Stimulated activated naive B cell treated with anti-CD40 and anti-IgM and Interleukin-4, amounts not matched to agents 10 μg/mL and 1 μg/mL and 100 μg/mL, for 72 hours (primary cell): ENCODE measurements around the gene FZD7.

Experiments used
- ATAC-seq, 2 donors: fragments of 150-1000 bp; cut with Tn5 transposase; replicated peaks; 2 replicates each; pipeline ENCODE4 v1.10.0; 2021; ENCODE audit warnings: moderate library complexity in 1 of 2
- DNase-seq: peaks from one replicate; pipeline ENCODE4 v3.0.0; 2021
- H3K27ac Mint-ChIP-seq: one replicate; pipeline ENCODE4 v1.8.0; 2022; ENCODE audit warnings: mild to moderate bottlenecking, mixed read lengths
- H3K27me3 Mint-ChIP-seq, 2 donors: one replicate each; pipeline ENCODE4 v1.8.0; 2022; ENCODE audit warnings: mixed read lengths in 2 of 2
- H3K36me3 Mint-ChIP-seq, 2 donors: one replicate each; pipeline ENCODE4 v1.8.0; 2022; ENCODE audit warnings: mixed read lengths in 2 of 2, mild to moderate bottlenecking in 1 of 2
- H3K4me1 Mint-ChIP-seq, 2 donors: one replicate each; pipeline ENCODE4 v1.8.0; 2022; ENCODE audit warnings: mixed read lengths in 2 of 2, mild to moderate bottlenecking in 1 of 2
- H3K4me3 Mint-ChIP-seq, 2 donors: one replicate each; pipeline ENCODE4 v1.8.0; 2022; ENCODE audit warnings: mild to moderate bottlenecking in 2 of 2, mixed read lengths in 2 of 2, moderate library complexity in 1 of 2
- H3K9me3 Mint-ChIP-seq, 2 donors: one replicate each; pipeline ENCODE4 v1.8.0; 2022; ENCODE audit warnings: mixed read lengths in 2 of 2, mild to moderate bottlenecking in 1 of 2

The FZD7 gene

DNA sequence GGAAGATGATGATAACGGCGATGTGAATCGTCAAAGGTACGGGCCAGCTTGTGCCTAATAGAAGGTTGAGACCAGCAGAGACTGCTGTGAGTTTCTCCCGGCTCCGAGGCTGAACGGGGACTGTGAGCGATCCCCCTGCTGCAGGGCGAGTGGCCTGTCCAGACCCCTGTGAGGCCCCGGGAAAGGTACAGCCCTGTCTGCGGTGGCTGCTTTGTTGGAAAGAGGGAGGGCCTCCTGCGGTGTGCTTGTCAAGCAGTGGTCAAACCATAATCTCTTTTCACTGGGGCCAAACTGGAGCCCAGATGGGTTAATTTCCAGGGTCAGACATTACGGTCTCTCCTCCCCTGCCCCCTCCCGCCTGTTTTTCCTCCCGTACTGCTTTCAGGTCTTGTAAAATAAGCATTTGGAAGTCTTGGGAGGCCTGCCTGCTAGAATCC is 3.0 kb downstream of the FZD7 start:
- ATAC-seq, result no peak
- Mint-ChIP-seq H3K9me3 (no peaks in the 10 kb centered on the region), H3K4me3 (no peak overlapping the region), H3K27me3 (peaks cover 35 to 47% of the 10 kb centered on the region in 2 donors), H3K36me3 (no peaks in the 10 kb centered on the region), H3K4me1 (peaks cover 14% of the 10 kb centered on the region in 2 donors), H3K27ac (no peak overlapping the region)
- DNase-seq, result no peak

GRCh38 chr2:202037086-202037485 is 3.4 kb downstream of the FZD7 start:
- no peak for DNase-seq
- H3K27ac Mint-ChIP-seq, result no peak overlapping the region
- no peak overlapping the region for H3K4me3 Mint-ChIP-seq
- H3K36me3 Mint-ChIP-seq, result no peaks in the 10 kb centered on the region
- peaks cover 34 to 47% of the 10 kb centered on the region in 2 donors for H3K27me3 Mint-ChIP-seq
- H3K9me3 Mint-ChIP-seq, result no peaks in the 10 kb centered on the region
- H3K4me1 Mint-ChIP-seq, result peaks cover 12% of the 10 kb centered on the region in 2 donors
- no peak for ATAC-seq

DNA sequence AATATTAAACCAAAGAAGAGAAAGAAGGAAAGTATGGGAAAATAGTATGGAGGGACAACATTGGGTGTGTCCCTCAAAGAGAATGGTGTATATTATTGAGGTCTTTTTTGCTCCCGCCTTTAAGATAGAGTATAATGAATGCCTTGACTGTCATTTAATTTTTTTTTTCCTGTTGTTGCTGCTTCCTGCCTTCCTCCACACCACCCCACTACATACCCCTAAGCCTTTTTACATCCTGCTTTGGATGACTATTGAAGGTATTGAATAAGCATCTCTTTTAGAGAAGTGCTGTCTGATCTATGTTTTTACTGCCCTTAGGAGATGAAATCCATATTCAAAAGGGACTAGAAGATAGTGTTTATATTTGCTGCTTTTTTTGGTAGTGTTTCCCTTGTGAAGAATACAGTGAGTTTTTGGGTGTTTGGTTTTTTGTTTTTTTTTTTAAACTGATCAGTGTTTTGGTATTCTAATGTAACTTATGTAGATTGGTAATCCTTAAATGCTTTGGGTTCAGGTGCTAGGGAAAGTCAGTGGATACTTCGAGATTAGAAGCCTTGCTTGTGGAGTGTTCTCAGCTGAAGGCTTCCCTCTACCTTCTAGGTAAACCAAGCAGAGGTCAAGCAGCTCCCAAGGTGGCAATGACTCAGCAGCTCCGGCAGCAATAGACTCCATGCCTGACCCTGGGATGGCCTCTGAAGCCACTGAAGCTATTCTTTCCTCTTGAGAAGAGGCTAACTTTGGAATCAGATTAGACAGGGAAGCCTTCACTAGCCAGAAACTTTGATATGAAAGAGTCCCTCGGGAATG is 5.0 kb downstream of the FZD7 start:
- Mint-ChIP-seq H3K27me3 (peaks cover 27 to 34% of the 10 kb centered on the region in 2 donors), H3K27ac (no peak overlapping the region), H3K4me1 (peaks cover 0 to 4% of the 10 kb centered on the region in 2 donors), H3K36me3 (no peaks in the 10 kb centered on the region), H3K9me3 (no peaks in the 10 kb centered on the region), H3K4me3 (no peak overlapping the region)
- ATAC-seq, result no peak
- DNase-seq, result no peak

- peaks cover 30 to 34% of the 10 kb centered on the region in 2 donors for H3K27me3 Mint-ChIP-seq
- H3K36me3 Mint-ChIP-seq, result no peaks in the 10 kb centered on the region
- H3K9me3 Mint-ChIP-seq, result no peaks in the 10 kb centered on the region
- peaks cover 0 to 4% of the 10 kb centered on the region in 2 donors for H3K4me1 Mint-ChIP-seq
- ATAC-seq (no peak), DNase-seq (no peak)
- H3K27ac Mint-ChIP-seq, result no peak overlapping the region
- no peak overlapping the region for H3K4me3 Mint-ChIP-seq
Measured at GRCh38 chr2:202039278-202040078, 5.8 kb downstream of the FZD7 start.

GRCh38 chr2:202040079-202040844 is 6.6 kb downstream of the FZD7 start:
- no peaks in the 10 kb centered on the region for H3K36me3 Mint-ChIP-seq
- H3K9me3 Mint-ChIP-seq, result no peaks in the 10 kb centered on the region
- H3K4me1 Mint-ChIP-seq, result no peaks in the 10 kb centered on the region
- H3K27me3 Mint-ChIP-seq, result peaks cover 29 to 34% of the 10 kb centered on the region in 2 donors
- no peak overlapping the region for H3K4me3 Mint-ChIP-seq
- DNase-seq (no peak), ATAC-seq (no peak)
- no peak overlapping the region for H3K27ac Mint-ChIP-seq

DNA sequence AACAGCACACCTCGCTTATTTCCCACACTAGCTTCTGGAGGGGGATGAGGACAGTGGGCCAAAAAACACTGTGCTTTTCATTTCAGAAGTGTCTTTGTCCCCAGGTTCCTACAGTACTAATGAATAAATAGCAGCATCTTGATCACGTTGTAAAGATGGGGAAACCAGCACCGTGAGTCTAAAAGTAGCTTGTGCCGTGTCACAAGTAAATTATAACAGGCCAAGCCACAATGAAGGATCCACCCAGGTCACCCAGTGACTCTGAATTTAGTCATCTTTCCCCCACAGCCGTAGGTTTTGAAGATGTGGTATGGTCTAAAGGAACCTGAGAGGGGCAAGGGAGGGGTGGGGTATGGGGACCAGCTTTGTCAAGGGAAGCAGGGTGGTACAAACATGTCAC is 8.8 kb downstream of the FZD7 start:
- peaks cover 44 to 45% of the 10 kb centered on the region in 2 donors for H3K27me3 Mint-ChIP-seq
- H3K27ac Mint-ChIP-seq, result no peak overlapping the region
- H3K36me3 Mint-ChIP-seq, result no peaks in the 10 kb centered on the region
- no peak overlapping the region for H3K4me3 Mint-ChIP-seq
- no peaks in the 10 kb centered on the region for H3K9me3 Mint-ChIP-seq
- DNase-seq, result no peak
- ATAC-seq, result no peak
- no peaks in the 10 kb centered on the region for H3K4me1 Mint-ChIP-seq

- peaks cover 42 to 46% of the 10 kb centered on the region in 2 donors for H3K27me3 Mint-ChIP-seq
- DNase-seq, result no peak
- H3K9me3 Mint-ChIP-seq, result no peaks in the 10 kb centered on the region
Measured at GRCh38 chr2:202043475-202043874, 9.8 kb downstream of the FZD7 start.

DNA sequence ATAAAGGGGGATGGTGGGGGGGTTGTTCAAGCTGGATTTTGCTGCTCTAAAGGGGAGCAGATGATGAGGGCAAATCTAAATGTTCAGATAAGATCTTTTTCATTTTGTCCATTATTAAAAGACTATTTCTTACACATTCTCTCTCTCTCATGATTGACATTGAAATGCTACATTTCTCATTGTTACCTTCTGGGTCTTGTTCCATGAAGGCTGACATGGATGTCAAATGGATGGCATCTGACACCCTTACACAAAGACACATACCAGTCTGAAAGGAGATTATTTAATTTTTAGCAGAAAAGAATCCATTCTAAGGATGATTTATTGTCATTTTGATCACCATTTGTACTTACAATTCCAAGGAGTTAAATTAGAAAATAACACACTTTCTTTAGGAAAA is 11.1 kb downstream of the FZD7 start:
- DNase-seq (no peak), ATAC-seq (no peak)
- Mint-ChIP-seq H3K36me3 (no peaks in the 10 kb centered on the region), H3K27me3 (peaks cover 34 to 40% of the 10 kb centered on the region in 2 donors), H3K9me3 (no peaks in the 10 kb centered on the region), H3K4me3 (no peak overlapping the region), H3K4me1 (no peaks in the 10 kb centered on the region), H3K27ac (no peak overlapping the region)

More at GRCh38 chr2:202043475-202043874, 9.8 kb downstream of the FZD7 start:
- Mint-ChIP-seq H3K36me3 (no peaks in the 10 kb centered on the region), H3K4me3 (no peak overlapping the region), H3K27ac (no peak overlapping the region), H3K4me1 (no peaks in the 10 kb centered on the region)
- ATAC-seq, result no peak

- H3K36me3 Mint-ChIP-seq, result no peaks in the 10 kb centered on the region
- H3K4me3 Mint-ChIP-seq, result no peak overlapping the region
- ATAC-seq, result no peak
- no peaks in the 10 kb centered on the region for H3K9me3 Mint-ChIP-seq
- no peak overlapping the region for H3K27ac Mint-ChIP-seq
- peaks cover 19 to 34% of the 10 kb centered on the region in 2 donors for H3K27me3 Mint-ChIP-seq
- H3K4me1 Mint-ChIP-seq, result no peaks in the 10 kb centered on the region
- DNase-seq, result no peak
Measured at GRCh38 chr2:202046572-202046971, 12.9 kb downstream of the FZD7 start.

GRCh38 chr2:202049092-202049728 is 15.6 kb downstream of the FZD7 start:
- no peak overlapping the region for H3K4me3 Mint-ChIP-seq
- H3K9me3 Mint-ChIP-seq, result no peaks in the 10 kb centered on the region

DNA sequence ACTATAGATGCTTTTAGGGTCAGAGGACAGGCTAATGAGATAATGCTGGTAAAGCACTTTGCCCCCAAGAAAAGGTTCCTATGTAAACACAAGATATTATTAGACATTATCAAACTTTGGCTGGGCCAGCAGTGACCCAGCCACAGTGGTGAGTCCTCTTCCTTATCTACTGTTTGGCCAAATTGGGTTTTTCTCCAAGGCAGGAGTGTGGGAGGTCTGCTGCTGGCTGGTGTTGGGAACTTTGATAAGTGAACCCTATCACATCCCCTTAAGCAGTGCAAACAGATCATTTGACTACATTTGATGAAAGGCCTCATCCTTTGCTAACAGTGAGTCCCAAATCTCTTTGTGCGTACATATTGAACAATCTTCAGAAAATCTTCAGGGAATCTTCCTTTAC is 16.2 kb downstream of the FZD7 start:
- peaks cover 31 to 35% of the 10 kb centered on the region in 2 donors for H3K27me3 Mint-ChIP-seq
- DNase-seq (no peak), ATAC-seq (no peak)
- no peak overlapping the region for H3K4me3 Mint-ChIP-seq
- no peak overlapping the region for H3K27ac Mint-ChIP-seq
- H3K36me3 Mint-ChIP-seq, result no peaks in the 10 kb centered on the region
- no peaks in the 10 kb centered on the region for H3K9me3 Mint-ChIP-seq
- peaks cover 0 to 2% of the 10 kb centered on the region in 2 donors for H3K4me1 Mint-ChIP-seq

More at GRCh38 chr2:202049092-202049728, 15.6 kb downstream of the FZD7 start:
- Mint-ChIP-seq H3K4me1 (peaks cover 0 to 2% of the 10 kb centered on the region in 2 donors), H3K27me3 (peaks cover 27 to 38% of the 10 kb centered on the region in 2 donors), H3K27ac (no peak overlapping the region), H3K36me3 (no peaks in the 10 kb centered on the region)
- ATAC-seq, result no peak
- DNase-seq, result no peak

- no peak overlapping the region for H3K4me3 Mint-ChIP-seq
- peaks cover 0 to 2% of the 10 kb centered on the region in 2 donors for H3K4me1 Mint-ChIP-seq
- ATAC-seq (no peak), DNase-seq (no peak)
- no peaks in the 10 kb centered on the region for H3K9me3 Mint-ChIP-seq
- H3K27ac Mint-ChIP-seq, result no peak overlapping the region
- H3K36me3 Mint-ChIP-seq, result no peaks in the 10 kb centered on the region
- H3K27me3 Mint-ChIP-seq, result peaks cover 35 to 37% of the 10 kb centered on the region in 2 donors
Measured at GRCh38 chr2:202050652-202051051, 17.0 kb downstream of the FZD7 start.

- H3K9me3 Mint-ChIP-seq, result no peaks in the 10 kb centered on the region
- peaks cover 36 to 39% of the 10 kb centered on the region in 2 donors for H3K27me3 Mint-ChIP-seq
- no peak overlapping the region for H3K27ac Mint-ChIP-seq
- no peak for DNase-seq
- H3K4me3 Mint-ChIP-seq, result no peak overlapping the region
- H3K36me3 Mint-ChIP-seq, result no peaks in the 10 kb centered on the region
- peaks cover 0 to 2% of the 10 kb centered on the region in 2 donors for H3K4me1 Mint-ChIP-seq
- no peak for ATAC-seq
Measured at GRCh38 chr2:202051499-202052161, 18.0 kb downstream of the FZD7 start.
